Activated gamma-delta T cell (primary cell): ENCODE results near the gene NPC2.
"Not testable (repeated sequence)": the region's sequence is repeated elsewhere in the genome, so short reads cannot be mapped to it uniquely, and the experiment has no call there.

ENCODE experiments used
- DNase-seq: peaks from one replicate; lab custom pipeline; 2025; lab: John Stamatoyannopoulos, UW

NPC2 gene

DNA sequence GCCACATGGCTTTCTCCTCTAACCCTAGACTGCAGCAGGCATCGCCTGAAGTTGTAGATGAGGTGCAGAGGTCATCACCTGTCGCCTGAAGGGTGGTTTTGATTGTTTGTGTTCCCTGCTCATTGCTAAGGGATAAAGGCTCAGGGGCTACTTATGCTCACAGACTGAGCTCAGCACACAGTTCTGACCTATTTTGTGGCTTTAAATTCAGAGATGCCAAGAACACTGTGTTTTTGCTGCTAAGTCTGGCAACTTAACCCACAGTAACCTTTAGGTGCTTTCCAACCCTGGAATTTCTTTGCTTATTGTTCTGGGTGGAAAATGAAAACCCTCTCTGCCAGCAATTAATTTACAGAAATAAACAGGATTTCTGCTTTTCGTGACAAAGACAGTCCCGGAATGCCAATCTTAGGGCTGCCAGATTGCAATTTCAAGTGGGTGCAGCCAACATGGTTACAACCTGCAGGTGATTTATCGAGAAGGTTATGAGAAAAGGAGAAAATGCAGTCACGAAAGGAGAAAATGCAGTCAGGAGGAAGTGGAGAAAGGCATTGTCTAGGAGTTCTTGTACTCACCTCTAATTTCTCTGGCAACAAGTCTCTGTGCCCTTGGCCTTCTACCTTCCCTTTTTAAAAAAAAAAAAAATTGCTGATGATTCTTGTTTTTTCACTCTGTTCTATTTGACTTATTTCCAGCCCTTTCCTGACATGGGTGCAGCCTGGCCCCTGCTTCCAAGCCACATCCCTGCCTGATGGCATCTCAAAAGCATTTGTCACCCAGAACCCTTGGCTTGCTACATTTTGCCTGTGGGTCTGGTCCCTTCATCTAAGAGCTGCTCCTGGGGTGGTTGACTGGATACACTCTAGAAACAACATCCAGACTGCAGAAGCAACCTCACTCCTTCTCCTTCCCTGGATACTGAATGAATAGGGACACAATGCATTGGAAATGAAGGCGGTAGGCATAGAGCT is 23.3 kb downstream of the NPC2 start:
- DNase-seq: no peak

DNA sequence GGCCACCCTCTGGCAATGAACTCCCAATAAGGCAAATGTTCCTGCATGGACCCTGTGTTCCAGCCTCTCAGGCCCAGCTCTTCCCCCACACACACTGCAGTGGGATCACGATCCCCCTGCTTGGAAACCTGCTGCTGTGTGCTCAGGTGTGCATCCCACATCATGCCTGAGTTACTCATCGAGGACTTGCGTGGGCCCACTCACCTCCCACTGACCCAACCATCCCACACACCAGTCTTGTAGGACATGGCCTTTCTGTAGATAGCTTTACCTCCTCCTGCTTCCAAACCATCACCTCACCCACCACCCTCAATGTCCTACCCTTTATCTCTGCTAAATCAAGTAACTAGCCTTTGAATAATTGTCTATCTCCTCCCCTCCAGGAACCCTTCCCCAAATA is 24.6 kb downstream of the NPC2 start:
- DNase-seq: no peak

DNA sequence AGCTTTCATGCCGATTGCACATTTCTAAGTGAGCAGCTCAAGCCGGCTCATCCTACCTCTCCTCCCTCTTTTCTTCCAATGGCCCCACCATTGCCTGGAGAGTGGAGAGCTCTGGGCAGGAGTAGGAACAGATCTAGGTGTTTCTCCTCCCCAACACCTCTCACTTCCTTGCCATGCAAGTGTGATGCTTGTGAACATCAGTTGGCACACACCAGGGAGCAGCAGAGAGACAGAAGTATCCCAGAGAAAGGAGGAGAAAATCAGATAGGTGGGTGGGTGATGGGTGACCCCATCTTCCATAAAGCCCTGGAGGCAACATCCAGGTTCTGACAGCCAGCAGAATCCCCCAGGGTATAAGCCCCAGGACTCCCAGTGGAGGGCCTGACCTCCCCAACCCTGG is 27.8 kb downstream of the NPC2 start:
- no peak for DNase-seq

DNA sequence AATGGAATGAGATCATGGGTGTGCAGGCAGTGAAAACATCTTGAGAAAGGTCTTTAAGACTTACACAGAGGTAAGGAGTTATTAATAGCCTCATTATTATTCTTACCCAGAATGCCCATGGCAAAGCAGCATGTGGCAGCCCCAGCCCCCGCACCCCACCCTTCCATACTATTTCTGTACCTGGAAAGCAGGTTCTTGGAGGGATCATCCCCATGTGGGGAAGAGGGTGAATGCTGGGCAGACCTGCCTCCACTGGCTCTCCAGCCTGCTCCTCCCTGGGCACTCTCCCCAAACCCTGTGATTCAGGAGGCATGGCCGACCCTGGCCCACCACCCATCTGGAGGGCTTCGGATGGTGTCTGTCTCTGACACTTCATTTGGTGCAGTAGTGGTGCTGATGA is 28.3 kb downstream of the NPC2 start:
- no peak for DNase-seq

DNA sequence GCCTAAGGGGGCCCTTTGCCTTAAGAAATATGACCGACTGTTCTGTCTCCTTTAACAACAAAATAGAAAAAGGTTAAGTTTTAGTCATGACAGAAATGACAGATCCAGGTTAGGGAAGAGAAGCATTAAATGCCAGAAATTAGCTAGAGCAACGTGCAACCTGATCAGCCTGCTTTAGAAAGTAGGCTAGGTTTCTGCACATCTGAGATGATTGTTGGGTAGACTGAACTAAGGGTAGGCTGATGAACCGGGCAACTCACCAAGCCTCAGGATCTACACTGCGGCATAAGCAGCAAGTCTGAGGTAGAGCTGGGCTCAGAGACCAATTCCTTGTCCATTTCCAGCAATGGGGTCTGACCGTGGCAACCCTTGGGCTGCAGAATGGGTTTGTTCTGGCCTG is 29.4 kb downstream of the NPC2 start:
- DNase-seq: no peak

DNA sequence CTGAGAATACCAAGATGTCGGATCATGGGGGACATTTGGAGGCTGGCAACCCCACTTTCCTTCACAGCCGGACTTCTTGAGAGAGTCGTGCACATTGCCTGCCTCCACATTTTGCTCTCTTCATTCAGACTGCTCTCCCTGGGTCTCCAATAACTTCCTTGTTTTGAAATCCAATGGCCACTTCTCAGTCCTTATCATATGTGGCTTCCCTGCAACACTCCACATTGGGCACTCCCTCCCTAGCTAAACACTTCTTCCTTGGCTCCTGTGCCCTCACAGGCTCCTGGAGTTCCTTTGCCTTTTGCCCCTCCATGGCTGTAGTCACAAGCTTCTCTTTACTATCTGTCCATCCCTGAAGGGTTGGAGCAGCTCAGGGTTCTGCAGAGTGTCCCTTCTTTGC is 30.1 kb downstream of the NPC2 start:
- DNase-seq: no peak

DNA sequence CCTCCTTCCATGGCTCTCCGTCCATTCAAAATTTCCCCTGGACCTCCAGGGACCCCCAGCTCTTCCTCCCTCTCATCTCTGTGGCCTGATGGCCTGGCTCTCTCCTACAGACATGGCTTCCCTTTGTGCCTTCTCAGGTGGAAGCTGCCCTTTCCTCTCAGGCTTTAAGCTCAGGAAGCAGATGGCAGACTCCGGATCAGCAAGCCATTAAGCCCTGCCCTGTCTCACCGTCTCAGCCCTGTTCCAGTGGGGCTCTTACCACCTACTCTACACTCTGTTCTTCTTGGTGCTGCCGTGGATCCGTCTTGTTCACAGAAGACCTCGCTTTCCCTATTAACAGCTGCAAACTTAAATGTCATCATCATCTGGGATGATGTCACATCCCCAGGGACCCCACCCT is 33.1 kb downstream of the NPC2 start:
- no peak for DNase-seq

DNA sequence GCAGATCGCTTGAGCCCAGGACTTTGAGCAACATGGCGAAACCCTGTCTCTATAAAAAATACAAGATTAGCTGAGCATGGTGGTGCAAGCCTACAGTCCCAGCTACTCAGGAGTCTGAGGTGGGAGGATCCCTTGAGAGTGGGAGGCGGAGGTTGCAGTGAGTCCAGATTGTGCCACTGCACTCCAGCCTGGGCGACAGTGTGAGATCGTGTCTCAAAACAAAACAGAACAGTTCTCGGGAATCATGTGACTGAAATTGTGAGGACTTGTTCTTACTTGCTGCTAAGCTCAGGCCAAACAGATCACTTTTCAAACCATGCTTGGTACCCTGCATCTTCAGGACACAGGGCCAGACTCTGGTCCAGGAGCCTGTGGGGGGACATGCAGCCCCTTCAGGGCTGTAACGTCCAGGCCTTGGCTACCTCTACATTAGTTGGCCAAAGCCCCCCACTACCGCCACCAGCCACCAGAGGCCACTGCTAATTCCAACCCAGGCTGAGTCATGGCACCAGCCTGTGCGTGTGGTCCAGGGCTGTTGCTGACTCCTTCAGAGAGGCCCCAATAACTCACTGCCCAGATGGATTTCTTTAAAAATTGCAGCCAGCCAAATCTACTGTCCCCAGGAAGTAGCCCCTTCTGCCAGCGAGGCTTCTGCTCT is 33.7 kb downstream of the NPC2 start:
- no peak for DNase-seq

DNA sequence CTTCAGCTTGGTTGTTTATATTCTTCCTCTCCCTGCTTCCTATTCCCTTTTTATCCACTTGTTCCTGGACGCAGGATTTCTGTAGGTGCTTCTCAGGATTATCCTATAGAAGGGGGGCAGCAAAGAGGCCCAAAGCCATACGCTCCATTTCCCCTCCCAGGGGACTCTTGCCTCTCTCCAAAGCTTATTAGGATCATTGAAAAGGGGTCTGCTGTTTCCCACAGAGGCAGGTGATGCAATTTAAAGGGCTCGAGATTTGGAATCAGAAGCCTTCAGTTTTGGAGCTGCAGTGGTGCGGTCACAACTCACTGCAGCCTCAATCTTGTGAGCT is 35.6 kb downstream of the NPC2 start:
- DNase-seq: no peak

DNA sequence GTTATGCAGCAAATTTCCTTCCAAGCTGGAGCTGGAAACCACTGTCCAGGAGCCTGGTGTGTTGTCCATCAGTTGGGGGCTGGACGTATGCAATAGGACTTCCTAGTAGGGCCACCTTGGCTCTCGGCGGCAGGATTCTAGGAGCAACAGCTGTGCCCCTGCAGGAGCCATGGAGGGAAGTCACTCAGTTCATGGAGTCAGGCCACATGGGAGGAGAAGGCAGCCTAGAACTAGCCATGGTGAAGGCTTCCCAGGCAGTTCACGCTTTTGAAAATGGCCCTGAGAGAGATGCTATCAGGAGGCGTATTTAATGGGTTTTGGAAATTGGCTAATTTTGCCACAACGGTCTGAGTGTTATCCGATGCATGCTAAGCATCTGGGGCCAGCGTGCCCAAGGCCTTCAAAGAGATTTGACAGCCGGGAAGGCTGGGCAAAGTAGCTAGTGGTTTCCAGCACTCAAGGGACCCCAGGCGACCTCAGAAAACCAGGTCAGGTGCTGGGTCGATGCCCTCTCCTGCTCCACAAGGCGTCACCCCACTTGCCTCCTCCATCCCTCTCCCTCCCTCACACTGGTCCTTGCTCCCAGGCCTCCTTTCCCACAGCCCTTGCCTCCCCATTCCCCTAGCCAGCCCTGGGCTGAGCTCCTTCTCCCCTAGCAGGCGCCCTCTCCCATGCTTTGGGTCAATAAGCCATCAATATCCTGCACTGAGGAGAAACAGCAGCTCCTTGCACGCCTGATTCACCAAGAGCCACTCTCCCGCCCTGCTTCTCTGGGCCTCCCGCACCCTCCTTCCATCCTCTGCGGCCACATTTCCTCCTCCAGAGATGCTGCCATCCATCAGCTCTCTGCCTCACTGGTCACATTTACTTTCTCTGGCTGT is 36.2 kb downstream of the NPC2 start:
- no peak for DNase-seq

DNA sequence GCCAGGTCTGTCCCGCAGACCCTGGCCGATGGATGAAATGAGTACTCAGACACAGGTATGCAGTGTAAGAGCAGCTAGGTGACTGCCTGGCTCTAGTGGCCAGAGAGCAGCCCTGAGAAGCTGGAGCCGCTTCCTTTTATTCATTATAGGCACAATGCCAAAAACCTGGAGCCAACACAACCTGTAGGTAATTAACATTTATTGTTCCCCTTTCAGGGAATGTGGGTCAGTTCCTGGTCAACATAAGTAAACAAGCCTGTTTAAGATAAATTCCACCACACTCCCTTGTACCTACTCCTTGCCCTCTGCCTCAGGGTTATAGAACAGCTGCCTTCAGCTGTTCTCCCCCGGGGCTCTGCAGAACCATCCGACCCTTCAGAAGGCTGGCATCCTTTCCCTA is 38.7 kb downstream of the NPC2 start:
- not testable (repeated sequence) for DNase-seq

DNA sequence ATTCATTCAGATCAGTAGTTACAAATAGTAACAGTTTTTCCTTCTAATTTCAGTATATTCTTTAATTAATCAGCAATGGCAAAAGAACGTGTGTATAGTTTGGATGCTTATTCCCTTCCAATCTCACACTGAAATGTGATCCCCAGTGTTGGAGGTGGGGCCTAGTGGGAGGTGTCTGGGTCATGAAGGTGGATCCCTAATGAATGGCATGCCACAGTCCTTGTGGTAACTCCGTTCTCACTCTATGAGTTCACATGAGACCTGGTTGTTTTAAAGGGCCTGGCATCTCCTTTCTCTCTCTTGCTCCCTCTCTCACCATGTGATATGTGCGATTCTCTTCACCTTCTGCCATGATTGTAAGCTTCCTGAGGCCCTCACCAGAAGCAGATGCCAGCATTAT is 48.2 kb downstream of the NPC2 start:
- DNase-seq: no peak

DNA sequence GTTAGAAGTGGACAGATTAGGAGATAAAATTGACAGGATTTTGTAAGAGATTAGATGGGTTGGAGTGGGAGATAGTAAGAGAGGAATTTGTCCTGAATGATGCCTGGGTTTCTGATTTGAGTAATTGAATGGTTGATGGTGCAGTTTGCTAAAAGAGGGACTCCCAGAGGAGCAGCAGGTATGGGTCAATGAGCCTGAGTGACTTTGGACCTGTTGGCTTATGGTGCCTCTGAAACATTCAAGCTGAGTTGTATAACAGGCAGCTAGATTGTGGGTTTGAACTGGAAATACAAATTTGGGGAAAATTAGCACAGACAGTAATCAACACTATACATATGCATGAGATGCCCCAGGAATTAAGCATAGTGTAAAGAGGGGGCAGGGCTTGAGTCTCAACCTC is 50.3 kb downstream of the NPC2 start:
- no peak for DNase-seq

DNA sequence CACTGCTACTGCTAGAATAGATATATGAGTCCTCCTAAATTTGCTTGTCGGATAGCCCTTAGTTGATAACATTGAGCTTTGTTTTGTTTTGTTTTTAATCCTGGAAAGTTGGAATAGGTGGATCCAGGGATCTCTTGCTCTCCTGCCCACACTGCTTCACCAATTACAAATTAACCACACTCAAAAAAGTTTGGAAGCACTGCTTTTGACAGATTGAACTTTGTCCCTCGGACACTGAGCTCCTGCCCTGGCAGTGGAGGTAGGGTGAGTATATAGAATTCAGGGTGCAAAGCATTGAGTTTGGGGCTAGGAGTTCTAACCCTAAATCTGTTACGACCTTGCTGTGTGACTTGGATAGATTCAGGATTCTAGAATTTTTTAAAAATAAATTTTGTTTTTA is 52.0 kb downstream of the NPC2 start:
- DNase-seq: no peak

DNA sequence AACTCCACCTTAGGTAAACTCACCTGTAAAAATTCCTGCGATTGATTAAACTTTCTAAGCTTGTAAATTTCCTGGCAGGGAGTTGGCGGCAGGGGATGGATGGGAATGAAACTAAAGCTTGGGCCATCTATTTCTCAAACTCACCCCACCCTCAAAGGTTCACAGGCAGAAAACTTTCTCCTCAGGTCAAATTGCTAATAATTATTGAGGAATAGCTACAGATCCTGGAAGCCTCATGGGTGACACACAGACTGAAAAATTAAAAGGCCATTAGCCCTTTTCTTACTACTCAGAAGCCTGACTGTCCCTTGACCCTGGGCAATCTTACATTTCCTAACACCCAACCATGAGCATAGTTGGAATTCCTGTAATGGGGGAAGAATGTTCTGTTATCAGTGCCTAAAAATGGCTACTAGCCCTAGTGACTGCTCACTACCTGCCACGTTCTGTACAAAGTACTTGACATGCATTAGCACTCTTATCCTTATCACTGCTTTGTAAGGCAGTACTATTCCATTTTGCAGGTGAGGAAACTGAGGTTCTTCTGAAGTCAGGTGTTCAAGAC is 54.7 kb downstream of the NPC2 start:
- no peak for DNase-seq

DNA sequence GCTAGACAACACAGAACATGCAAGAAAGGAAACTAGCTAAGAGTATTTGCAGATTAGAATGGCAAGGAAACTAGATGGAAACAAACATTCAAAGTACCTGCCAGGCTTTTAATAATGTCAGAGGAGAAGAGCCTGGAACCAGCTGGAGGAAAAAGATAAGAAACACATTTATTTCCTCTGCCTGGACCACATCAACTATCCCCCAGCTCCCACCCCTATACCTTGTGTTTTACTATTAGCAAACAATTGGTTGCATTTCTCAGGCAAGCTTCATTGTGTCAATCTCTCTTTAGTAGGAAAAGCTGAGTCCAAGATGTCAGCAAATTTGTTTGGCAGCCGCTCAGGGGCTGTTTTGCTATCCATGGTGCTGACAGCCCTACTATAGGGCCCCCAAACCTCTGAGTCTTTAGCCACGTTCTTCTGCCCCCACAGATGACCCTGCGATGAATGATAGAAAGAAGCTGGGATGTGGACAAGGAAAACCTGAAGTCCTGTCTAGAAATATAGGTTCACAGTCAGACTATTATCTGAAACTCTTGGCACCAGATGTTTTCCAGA is 55.5 kb downstream of the NPC2 start:
- DNase-seq: no peak

DNA sequence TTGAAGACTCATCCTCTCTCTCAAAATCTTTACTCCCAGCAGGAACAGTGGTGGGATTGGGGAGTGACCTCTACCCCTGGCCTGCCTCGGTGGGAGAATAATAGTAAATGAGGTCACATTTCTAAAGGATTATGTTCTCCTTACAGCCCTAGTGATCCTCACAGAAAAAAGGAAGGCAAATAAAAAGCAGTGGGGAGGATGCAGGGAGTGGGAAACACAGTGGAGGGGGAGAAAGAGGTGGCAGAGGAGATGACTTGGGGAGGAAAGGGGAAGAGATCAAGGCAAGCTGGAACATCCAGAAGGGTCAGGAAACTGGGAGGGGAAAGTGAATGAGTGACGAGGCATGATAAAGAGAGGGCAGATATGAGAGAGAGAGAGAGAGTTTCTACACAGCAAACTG is 58.8 kb downstream of the NPC2 start:
- no peak for DNase-seq

DNA sequence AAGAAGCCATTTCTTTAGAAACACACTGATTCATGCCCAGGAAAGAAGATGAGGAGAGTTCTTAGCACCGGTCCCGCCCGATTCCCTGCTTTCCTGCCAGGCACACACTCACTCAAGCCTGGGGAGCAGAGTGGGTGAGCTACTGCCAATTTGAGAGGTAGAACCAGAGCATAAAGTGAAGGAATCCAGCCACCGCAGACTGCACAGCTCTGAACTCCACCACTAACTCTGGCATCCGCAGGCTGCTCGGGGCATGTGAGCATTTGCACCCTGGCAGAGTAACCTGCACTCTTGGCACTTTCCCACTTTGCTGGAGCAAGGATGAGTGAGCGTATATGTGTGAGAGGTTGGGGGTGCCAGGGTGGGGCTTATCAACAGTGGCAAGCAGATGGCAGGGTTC is 63.1 kb downstream of the NPC2 start:
- no peak for DNase-seq
